ENCODE data around the gene UNC13C.

GRCh38 chr15:54506977-54507524 lies 528.8 kb downstream of the UNC13C start:
- no peak for TF ChIP-seq CTCF (IDR thresholded peaks at IDR 0.05)
- TF ChIP-seq POLR2A (IDR thresholded peaks at IDR 0.05), result no peak
